HG03354 (cell line): ENCODE results near the gene LCORL.

Experiments
- ATAC-seq: cut with Tn5 transposase; IDR thresholded peaks from one replicate; pipeline ENCODE4 v1.9.1; 2021; ENCODE audit warnings: mild to moderate bottlenecking; ENCODE audit not compliant: unreplicated experiment, poor library complexity, severe bottlenecking

Gene LCORL

DNA sequence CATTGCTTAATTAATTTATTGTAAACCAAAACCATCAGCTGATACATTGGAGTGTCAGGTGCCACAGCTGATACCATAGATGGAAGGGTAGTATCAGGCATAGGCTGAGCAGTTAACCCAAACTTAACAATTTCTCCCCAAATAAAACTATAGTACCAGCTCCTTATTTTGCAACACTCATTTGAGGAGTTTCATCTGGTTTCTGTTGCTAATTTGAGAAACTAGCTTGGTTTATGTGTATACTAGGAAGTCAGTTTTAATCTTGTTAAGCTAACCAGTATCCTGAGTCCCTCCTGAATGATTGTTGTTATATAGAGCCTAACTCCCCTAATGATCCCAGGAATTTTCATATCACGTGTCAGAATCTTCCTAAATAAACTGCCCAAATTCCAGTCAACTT is 223.7 kb downstream of the LCORL start:
- ATAC-seq = no peak

DNA sequence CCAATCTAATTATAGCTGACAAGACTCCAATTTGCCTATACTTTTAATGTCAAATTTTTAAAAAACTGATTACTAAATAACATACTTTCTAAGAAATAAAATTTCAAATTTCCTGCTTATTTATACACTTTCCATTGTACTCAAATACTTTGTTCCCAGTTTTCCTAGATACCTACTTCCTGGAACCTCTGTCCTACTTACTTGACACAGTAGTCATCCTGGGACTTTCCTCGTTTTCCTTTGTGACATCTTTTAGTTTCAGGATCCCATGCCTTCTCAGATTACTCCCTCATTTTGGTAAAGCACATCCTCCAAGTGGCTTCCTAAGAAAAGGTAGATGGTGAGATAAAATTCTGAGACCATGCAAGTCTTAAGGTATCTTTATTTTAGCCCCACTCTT is 226.8 kb downstream of the LCORL start:
- ATAC-seq = no peak
